HG03108 (cell line): ENCODE results near the gene CARD6.
"Not testable (repeated sequence)": the region's sequence is repeated elsewhere in the genome, so short reads cannot be mapped to it uniquely, and the experiment has no call there.

Experiments
- ATAC-seq: cut with Tn5 transposase; IDR thresholded peaks from one replicate; pipeline ENCODE4 v1.9.1; 2021; ENCODE audit warnings: moderate library complexity; ENCODE audit not compliant: unreplicated experiment

The CARD6 gene

GRCh38 chr5:40827188-40827977, 13.8 kb upstream of the CARD6 start:
- ATAC-seq = no peak

GRCh38 chr5:40828021-40828631, 13.0 kb upstream of the CARD6 start:
- no peak for ATAC-seq

DNA sequence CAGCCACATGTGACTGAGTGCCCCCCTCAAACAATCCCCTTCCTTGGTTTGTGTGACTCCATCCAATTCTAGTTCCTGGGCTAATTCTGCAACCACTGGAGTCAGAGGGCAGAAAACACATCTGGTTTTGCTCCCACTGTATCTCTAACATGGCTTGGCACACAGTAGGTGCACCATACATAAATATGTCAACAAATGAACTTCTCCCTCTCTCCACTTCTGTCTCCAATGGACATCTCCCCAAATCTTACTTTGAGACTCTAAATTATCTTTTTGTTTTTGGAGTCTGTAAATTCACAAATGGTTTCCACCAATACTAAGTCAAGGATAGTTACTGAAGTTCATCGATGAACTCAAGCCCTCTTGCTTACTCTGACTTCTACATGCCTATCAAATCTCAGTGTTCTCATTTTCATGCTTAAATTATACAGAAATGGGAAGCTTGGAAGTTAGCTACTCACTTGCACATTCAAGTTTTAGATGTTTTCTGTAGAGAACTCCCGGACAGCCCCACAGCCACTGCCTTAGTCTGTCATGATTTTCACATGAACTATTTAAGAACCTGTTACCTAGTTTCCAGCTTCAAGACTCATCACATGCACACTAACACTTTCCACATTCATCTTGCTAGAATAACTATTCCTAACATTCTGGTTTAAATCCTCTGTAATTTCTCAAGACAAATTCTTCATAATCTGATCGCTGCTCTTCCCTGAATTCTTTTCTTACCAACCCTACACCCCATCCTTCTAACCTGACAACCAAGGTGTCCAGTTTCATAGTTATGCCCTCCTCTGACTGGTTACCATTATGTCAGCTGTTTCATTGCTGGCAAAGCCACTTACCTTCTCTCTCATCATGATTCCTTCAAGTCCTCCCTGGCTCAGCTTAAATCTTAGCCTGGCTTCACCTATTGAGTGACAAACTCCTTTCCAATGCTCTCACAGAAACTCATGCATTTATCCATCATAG, 12.2 kb upstream of the CARD6 start:
- no peak for ATAC-seq

DNA sequence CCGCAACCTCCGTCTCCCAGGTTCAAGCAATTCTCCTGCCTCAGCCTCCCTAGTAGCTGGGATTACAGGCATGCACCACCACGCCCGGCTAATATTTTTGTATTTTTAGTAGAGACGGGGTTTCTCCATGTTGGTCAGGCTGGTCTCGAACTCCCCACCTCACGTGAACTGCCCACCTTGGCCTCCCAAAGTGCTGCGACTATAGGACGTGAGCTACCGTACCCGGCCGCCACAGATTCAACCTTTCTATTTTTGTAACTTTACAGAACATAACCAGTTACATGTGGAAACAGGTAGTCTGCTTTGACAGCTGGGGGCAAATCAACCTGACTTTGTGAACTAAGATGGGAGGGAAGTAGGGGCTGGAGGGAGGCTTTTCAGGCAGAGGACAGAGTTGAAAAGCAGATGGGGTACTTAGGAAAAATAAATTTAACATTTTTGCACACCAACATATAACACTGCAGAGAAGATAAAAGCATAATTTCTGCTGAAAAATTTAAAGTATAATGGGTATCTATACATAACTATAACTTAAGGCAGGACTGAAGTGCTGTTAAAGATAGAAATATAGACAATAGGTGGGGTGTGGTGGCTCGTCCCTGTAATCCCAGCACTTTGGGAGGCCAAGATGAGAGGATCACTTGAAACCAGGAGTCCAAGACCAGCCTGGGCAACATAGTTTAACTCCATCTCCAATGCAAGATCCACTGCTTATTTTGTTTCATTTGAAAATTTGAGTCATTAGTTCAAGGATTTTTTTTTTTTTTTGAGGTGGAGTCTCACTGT, 11.2 kb upstream of the CARD6 start:
- ATAC-seq = no peak

- ATAC-seq = no peak
Observed at GRCh38 chr5:40831346-40832210, 9.6 kb upstream of the CARD6 start.

- no peak for ATAC-seq
Observed at GRCh38 chr5:40832345-40832744, 8.8 kb upstream of the CARD6 start.

- ATAC-seq = no peak
Observed at GRCh38 chr5:40833712-40834229, 7.4 kb upstream of the CARD6 start.

DNA sequence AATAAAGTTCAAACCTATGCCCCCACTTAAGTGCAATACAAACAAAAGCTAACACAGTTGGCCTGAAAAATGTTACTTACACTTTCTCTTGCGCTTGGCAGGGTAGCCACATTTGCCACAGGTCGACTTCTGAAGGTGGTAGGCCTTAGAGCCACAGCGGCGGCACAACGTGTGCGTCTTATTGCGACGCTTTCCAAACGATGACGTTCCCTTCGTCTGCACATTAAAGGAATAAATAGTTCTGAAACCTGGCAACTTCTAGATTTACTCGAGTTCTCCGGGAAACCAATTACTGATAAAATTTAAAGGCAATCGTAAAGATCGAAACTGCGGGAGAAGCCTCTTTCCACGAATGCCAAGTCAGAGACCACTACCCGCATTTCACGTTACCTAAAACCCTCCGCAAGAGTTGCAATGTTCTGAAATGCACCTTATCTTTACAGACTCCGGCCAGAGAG, 6.7 kb upstream of the CARD6 start:
- no peak for ATAC-seq

DNA sequence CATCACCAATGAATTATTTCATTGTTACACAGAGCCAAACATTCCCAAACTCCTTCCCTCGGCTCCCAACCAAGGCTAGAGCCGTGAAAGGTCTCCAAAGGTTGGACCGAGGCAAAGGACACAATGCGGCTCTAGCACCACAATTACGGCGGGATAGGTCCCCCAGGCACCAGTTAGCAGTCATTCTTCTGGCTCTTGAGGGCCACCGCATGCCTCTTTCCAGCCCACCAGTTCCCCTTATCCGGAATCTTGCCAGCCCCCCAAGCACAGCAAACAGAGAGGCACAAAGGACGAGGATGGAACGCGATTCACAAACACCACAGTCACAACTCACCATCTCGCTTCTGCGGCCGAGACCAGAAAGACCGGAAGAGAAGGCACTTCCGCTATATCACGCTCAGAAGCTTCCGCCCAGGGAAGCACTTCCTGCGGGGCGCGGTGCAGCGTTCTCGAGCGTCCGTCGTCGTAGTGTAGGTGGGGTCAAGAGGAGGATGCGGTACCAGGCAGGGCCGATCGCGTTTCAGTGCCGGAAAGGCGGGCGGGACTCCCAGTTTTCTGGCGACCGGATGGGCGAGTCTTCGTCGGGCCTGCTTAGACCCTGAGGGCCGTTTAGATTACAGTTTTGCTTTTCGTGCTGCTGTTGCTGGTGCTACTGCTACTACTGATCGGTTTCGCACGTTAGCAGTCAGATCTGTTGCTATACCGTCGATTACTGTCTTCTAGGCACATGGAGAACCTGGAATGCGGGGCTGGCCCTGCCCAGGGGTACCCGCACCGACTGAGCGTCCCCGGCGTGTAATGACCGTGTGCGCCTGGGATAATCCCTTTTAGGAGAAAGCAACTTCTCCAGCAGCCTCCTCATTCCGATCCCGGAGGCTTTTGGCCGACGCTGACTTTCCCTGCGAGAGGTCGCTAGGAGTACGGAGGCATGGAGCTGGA, 6.0 kb upstream of the CARD6 start, which contains the start of gene RPL37:
TSS of gene RPL37 (minus strand) at position 374 of the 939 bp plus-strand sequence. CDS start at position 337, 37 bp downstream.
- peak; percentile 99 for ATAC-seq

GRCh38 chr5:40838086-40838485, 3.1 kb upstream of the CARD6 start:
- no peak for ATAC-seq

DNA sequence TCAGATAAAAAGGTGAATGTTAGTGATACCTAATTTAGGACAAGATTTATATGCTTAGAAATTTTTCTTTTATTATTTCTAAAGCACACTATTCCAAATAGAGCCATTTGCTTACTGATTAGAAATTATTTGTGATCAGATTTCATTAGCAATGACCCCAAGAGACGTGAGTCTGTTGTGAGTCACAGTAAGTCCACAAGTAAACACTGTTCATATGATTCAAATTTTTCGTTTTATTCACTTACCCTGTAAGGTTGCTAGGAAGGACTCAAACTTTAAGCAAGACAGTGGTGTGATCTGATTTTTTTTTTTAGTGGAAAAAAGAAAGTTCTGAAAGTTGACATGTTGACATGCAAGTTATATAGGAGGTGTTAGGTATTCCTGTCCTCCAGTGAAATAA, 1.2 kb downstream of the CARD6 start:
- ATAC-seq = no peak

- no peak for ATAC-seq
Observed at GRCh38 chr5:40844565-40844964, 3.4 kb downstream of the CARD6 start.

- no peak for ATAC-seq
Observed at GRCh38 chr5:40846371-40846770, 5.2 kb downstream of the CARD6 start.

DNA sequence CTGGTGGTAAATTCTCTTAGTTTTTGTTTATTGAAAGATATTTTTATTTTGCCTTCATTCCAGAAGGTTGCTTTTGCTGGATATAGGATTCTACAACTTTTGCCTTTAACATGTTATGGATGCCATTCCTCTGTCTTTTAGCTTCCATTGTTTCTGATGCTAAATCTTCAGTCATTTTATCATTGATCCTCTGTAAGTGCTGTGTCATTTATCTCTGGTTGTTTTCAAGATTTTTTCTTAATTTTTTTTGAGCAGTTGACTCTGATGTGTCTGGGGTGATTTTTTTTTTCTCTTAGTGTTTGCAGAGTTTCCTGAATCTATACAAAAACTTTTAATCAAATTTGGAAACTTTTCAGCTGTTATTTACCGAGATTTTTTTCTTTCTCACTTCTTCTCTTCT, 6.4 kb downstream of the CARD6 start:
- ATAC-seq = no peak

GRCh38 chr5:40853632-40854192, 12.5 kb downstream of the CARD6 start:
- no peak for ATAC-seq

DNA sequence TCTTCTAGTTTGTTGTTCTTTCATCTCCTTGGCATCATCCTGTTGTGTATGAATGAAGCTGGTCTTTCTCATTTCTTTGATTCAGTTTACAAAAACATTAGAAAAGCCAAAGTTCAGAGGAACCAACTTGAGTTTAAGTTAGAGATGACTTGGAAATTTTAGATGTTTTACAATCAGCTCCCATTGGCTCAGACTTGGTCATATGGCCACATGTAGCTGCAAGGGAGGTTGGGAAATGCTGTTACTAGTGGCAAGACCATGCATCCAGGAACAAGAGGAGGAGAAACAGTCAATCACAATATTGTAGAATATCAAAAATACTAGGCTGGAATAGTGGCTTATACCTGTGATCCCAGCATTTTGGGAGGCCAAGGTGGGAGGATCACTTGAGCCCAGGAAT, 19.5 kb downstream of the CARD6 start:
- no peak for ATAC-seq

DNA sequence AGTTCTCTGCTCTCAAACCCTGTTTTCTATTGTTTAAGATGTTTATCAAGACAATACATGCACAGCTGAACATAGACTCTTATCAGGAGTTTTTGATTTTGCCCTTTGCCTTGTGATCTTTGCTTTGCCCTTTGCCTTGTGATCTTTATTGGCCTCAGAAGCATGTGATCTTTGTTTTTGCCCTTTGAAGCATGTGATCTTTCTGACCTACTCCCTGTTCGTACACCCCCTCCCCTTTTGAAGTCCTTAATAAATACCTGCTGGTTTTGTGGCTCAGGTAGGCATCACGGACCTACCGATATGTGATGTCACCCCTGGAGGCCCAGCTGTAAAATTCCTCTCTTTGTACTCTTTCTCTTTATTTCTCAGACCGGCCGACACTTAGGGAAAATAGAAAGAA, 23.8 kb downstream of the CARD6 start:
- ATAC-seq = not testable (repeated sequence)

DNA sequence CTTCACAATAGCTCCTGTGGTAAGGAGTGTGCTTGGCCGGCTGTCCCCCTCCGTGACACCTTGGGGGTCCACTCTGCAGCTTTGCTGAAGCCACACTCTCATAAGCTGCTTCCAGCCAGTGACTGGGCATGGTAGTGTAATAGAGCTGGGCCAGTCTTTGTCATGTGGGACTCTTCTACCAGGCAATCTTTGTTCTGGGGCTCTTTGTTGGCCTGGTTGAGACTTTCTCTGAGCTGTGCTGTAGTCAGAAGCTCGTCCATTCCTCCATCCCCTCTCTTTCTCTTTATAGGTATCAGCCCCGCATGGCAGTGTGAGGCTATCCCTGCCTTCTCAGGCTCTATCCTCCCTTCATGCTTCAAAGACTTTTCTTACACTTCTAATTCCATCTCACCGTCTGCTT, 25.7 kb downstream of the CARD6 start:
- no peak for ATAC-seq
